Vagina (tissue), 2 donors: ENCODE results near the gene SHROOM4.

ENCODE experiments used
- POLR2A ChIP-seq, 2 donors: fragments of 450-650 bp; IDR thresholded peaks; one replicate each; pipeline ENCODE4 v1.6.1; 2017; ENCODE audit warnings: antibody characterized with exemption in 2 of 2, mild to moderate bottlenecking in 2 of 2, moderate library complexity in 2 of 2
- TF ChIP-seq, protein P1 (sequence below), 3 experiments: fragments of 450-650 bp in 2 of 3; fragments of 200-600 bp in 1 of 3; sonication (generic) in 1 of 3; IDR thresholded peaks; one replicate each; pipeline ENCODE4 v1.5.1; 2017 to 2019; ENCODE audit warnings: antibody characterized with exemption in 3 of 3, mild to moderate bottlenecking in 2 of 3, moderate library complexity in 2 of 3

DNA sequence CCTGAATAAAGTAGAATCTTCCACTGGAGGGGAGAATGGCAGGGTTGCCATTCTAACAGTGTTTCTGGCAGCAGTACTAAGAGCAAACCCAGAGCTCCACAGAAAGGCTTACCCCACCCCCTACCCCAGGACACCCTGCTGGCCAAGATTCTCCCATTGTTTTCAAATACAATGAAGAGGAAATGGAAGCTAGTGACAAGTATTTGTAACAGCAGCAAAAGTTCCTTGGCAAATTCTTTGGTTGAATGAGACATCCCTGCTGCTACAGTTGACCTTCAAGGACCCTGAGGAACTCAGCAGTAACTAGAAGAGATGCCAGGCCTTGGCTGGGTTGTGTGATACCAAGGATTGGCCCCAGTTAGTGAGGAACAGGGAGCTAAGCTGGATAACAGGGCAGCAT lies 219.2 kb downstream of the SHROOM4 start:
- TF ChIP-seq, protein P1, sequence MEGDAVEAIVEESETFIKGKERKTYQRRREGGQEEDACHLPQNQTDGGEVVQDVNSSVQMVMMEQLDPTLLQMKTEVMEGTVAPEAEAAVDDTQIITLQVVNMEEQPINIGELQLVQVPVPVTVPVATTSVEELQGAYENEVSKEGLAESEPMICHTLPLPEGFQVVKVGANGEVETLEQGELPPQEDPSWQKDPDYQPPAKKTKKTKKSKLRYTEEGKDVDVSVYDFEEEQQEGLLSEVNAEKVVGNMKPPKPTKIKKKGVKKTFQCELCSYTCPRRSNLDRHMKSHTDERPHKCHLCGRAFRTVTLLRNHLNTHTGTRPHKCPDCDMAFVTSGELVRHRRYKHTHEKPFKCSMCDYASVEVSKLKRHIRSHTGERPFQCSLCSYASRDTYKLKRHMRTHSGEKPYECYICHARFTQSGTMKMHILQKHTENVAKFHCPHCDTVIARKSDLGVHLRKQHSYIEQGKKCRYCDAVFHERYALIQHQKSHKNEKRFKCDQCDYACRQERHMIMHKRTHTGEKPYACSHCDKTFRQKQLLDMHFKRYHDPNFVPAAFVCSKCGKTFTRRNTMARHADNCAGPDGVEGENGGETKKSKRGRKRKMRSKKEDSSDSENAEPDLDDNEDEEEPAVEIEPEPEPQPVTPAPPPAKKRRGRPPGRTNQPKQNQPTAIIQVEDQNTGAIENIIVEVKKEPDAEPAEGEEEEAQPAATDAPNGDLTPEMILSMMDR (IDR thresholded peaks at IDR 0.05): no peak
- TF ChIP-seq POLR2A (IDR thresholded peaks at IDR 0.05): no peak
